Measurements from ENCODE around the gene ATE1.

DNA sequence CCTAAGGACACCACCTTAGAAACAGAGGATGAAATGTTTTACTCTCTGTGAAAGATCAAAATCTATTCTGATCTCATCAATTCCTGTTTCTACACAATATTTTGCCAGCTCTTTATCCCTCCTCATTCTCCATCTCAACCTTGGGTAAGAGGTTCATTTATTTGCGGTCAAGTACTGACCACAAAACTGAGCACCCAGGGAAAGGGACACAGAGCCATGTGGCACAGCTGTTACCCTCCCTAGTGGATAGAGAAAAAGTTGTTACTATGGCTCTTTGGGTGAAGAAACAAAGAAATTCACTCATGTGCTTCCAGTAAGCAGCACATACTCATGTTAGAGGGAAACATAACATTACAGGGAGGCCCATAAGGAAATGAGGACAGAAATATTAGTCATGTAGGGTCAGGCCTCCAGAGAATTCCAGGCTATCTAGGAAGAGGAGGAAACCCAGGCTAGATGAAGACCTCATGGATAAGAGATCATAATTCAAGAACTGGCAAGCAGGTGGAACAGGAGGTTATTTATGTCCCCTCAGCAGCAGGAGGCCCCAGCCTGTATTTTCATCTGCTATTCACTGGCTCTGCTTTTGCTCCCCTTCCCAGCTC lies 114.5 kb downstream of the ATE1 start:
- no peak for TF ChIP-seq EZH2phosphoT487 (IDR thresholded peaks at IDR 0.05; ENCODE audit: low read depth)
- TF ChIP-seq, protein P1, sequence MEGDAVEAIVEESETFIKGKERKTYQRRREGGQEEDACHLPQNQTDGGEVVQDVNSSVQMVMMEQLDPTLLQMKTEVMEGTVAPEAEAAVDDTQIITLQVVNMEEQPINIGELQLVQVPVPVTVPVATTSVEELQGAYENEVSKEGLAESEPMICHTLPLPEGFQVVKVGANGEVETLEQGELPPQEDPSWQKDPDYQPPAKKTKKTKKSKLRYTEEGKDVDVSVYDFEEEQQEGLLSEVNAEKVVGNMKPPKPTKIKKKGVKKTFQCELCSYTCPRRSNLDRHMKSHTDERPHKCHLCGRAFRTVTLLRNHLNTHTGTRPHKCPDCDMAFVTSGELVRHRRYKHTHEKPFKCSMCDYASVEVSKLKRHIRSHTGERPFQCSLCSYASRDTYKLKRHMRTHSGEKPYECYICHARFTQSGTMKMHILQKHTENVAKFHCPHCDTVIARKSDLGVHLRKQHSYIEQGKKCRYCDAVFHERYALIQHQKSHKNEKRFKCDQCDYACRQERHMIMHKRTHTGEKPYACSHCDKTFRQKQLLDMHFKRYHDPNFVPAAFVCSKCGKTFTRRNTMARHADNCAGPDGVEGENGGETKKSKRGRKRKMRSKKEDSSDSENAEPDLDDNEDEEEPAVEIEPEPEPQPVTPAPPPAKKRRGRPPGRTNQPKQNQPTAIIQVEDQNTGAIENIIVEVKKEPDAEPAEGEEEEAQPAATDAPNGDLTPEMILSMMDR (IDR thresholded peaks at IDR 0.05; ENCODE audit: low read depth, low read length) = no peak
